H1 (cell line): ENCODE results near the gene OTOGL. TPM values are rescaled to one million over a fixed set of nuclear protein-coding genes. Genes with fewer than 3 reads are reported as not detected.

Source experiments
- CTCF ChIA-PET: fragments of 300-600 bp; sonication (Branson Sonifier 250); formaldehyde crosslinking; loops from one replicate; lab custom pipeline; 2021; ENCODE audit not compliant: partially characterized antibody; lab: Charles Lee
- POLR2A ChIA-PET: fragments of 300-600 bp; sonication (Branson Sonifier 250); formaldehyde crosslinking; loops from one replicate; lab custom pipeline; 2021; ENCODE audit warnings: inconsistent platforms; ENCODE audit not compliant: partially characterized antibody; lab: Charles Lee
- DNase-seq, 2 experiments: peaks; one replicate each; pipeline versions ENCODE4 v3.0.0 to v3.0.0-alpha.2; 2010 to 2022; ENCODE audit warnings: low spot score in 2 of 2, low read depth in 1 of 2, mixed read lengths in 1 of 2
- FAIRE-seq: peaks from 2 replicates; lab custom pipeline; 2011; peaks lifted over from hg19 to GRCh38; lab: Jason Lieb, UNC
- H2AFZ ChIP-seq: 2 replicates; pipeline ENCODE4 v1.8.1; 2012; ENCODE audit warnings: low read length, inconsistent platforms
- H2AK5ac ChIP-seq: 2 replicates; pipeline ENCODE4 v1.6.1; 2013; ENCODE audit warnings: low read depth, low read length
- H2BK120ac ChIP-seq: replicated peaks from 2 replicates; pipeline ENCODE3; 2013; ENCODE audit warnings: low read depth, low read length, inconsistent platforms
- H2BK12ac ChIP-seq: 2 replicates; pipeline ENCODE4 v1.6.1; 2013; ENCODE audit warnings: low read depth, low read length
- H2BK15ac ChIP-seq: 2 replicates; pipeline ENCODE4 v1.6.1; 2013; ENCODE audit warnings: low read length
- H2BK20ac ChIP-seq: 2 replicates; pipeline ENCODE4 v1.6.1; 2013; ENCODE audit warnings: low read length
- H2BK5ac ChIP-seq: 2 replicates; pipeline ENCODE4 v1.6.1; 2013; ENCODE audit warnings: low read depth, low read length
- H3K14ac ChIP-seq: 2 replicates; pipeline ENCODE4 v1.6.1; 2013; ENCODE audit warnings: inconsistent platforms; ENCODE audit not compliant: insufficient read length
- H3K18ac ChIP-seq: 2 replicates; pipeline ENCODE4 v1.6.1; 2013; ENCODE audit warnings: low read length; ENCODE audit errors: extremely low read depth
- H3K23ac ChIP-seq: 2 replicates; pipeline ENCODE4 v1.6.1; 2013; ENCODE audit warnings: inconsistent platforms; ENCODE audit not compliant: insufficient read length
- H3K23me2 ChIP-seq: 2 replicates; pipeline ENCODE4 v1.6.1; 2013; ENCODE audit warnings: low read depth, low read length
- H3K27ac ChIP-seq: 2 replicates; pipeline ENCODE4 v1.6.1; 2011; ENCODE audit warnings: low read depth, low read length, inconsistent platforms
- H3K27me3 ChIP-seq, 4 experiments: replicated peaks in 1 of 4; 1 replicate in 1 of 4; 2 replicates in 3 of 4; pipeline versions ENCODE4 v1.6.1 to v1.8.1; 2011 to 2013; ENCODE audit warnings: low read length in 3 of 4, mild to moderate bottlenecking in 3 of 4, inconsistent platforms in 2 of 4, mixed read lengths in 2 of 4, moderate library complexity in 1 of 4; ENCODE audit not compliant: control insufficient read depth in 3 of 4, insufficient read depth in 3 of 4; ENCODE audit errors: extremely low read depth in 1 of 4
- H3K36me3 ChIP-seq, 4 experiments: 2 replicates each; pipeline versions ENCODE4 v1.6.1 to v1.8.1; 2011 to 2013; ENCODE audit warnings: mild to moderate bottlenecking in 4 of 4, low read length in 3 of 4, moderate library complexity in 2 of 4, control low read depth in 1 of 4, inconsistent platforms in 1 of 4; ENCODE audit not compliant: insufficient read depth in 4 of 4, control insufficient read depth in 2 of 4
- H3K4ac ChIP-seq: replicated peaks from 2 replicates; pipeline ENCODE3; 2013; ENCODE audit warnings: low read length, low read depth, mixed read lengths, inconsistent platforms; ENCODE audit not compliant: insufficient read length
- H3K4me1 ChIP-seq, 4 experiments: replicated peaks in 1 of 4; 1 replicate in 1 of 4; 2 replicates in 3 of 4; pipeline versions ENCODE4 v1.6.1 to v1.8.1; 2011 to 2013; ENCODE audit warnings: low read length in 3 of 4, inconsistent platforms in 2 of 4, mixed read lengths in 1 of 4; ENCODE audit not compliant: insufficient read depth in 4 of 4, control insufficient read depth in 3 of 4
- H3K4me2 ChIP-seq, 2 experiments: 2 replicates each; pipeline versions ENCODE4 v1.6.1 to v1.8.1; 2011 to 2013; ENCODE audit warnings: low read depth in 2 of 2, low read length in 2 of 2, control low read depth in 1 of 2, inconsistent platforms in 1 of 2, mild to moderate bottlenecking in 1 of 2; ENCODE audit not compliant: insufficient read depth in 1 of 2
- H3K4me3 ChIP-seq, 4 experiments: fragments of 200-600, 300-600 bp in 1 of 4; sonication (generic), shearing (Covaris generic), sonication (Bioruptor Twin) in 1 of 4; 2 replicates each; pipeline versions ENCODE4 v1.5.1 to v1.8.1; 2011 to 2016; ENCODE audit warnings: low read length in 4 of 4, low read depth in 3 of 4, control low read depth in 2 of 4, inconsistent platforms in 2 of 4, mild to moderate bottlenecking in 2 of 4, mixed read lengths in 1 of 4, moderate library complexity in 1 of 4; ENCODE audit not compliant: insufficient read depth in 2 of 4; ENCODE audit errors: extremely low read depth in 1 of 4
- H3K56ac ChIP-seq: replicated peaks from 2 replicates; pipeline ENCODE3; 2013; ENCODE audit warnings: low read depth, mild to moderate bottlenecking, mixed read lengths, low read length, inconsistent platforms; ENCODE audit not compliant: insufficient read length
- H3K79me1 ChIP-seq: 2 replicates; pipeline ENCODE4 v1.6.1; 2013; ENCODE audit warnings: low read depth, low read length, control low read depth
- H3K79me2 ChIP-seq, 2 experiments: 2 replicates each; pipeline versions ENCODE4 v1.6.1 to v1.8.1; 2012 to 2013; ENCODE audit warnings: low read length in 2 of 2, mild to moderate bottlenecking in 2 of 2, inconsistent platforms in 1 of 2; ENCODE audit not compliant: insufficient read depth in 2 of 2, control insufficient read depth in 1 of 2
- H3K9ac ChIP-seq, 4 experiments: replicated peaks in 1 of 4; 1 replicate in 1 of 4; 2 replicates in 3 of 4; pipeline versions ENCODE4 v1.6.1 to v1.8.1; 2011 to 2013; ENCODE audit warnings: low read depth in 3 of 4, low read length in 3 of 4, control low read depth in 2 of 4, mild to moderate bottlenecking in 2 of 4, moderate library complexity in 2 of 4, inconsistent platforms in 1 of 4; ENCODE audit errors: extremely low read depth in 1 of 4
- H3K9me3 ChIP-seq, 2 experiments: 2 replicates each; pipeline versions ENCODE4 v1.6.1 to v1.8.1; 2012 to 2013; ENCODE audit warnings: mild to moderate bottlenecking in 2 of 2, moderate library complexity in 2 of 2, control low read depth in 1 of 2, inconsistent platforms in 1 of 2, low read depth in 1 of 2, low read length in 1 of 2, mixed read lengths in 1 of 2; ENCODE audit not compliant: insufficient read depth in 2 of 2
- H4K20me1 ChIP-seq, 2 experiments: replicated peaks in 1 of 2; 2 replicates each; pipeline versions ENCODE3 to v1.8.1; 2011 to 2013; ENCODE audit warnings: inconsistent platforms in 2 of 2, low read length in 2 of 2, mild to moderate bottlenecking in 1 of 2; ENCODE audit not compliant: insufficient read depth in 2 of 2, control insufficient read depth in 1 of 2
- H4K5ac ChIP-seq: 2 replicates; pipeline ENCODE4 v1.6.1; 2013; ENCODE audit warnings: low read length, low read depth, mixed read lengths, inconsistent platforms; ENCODE audit not compliant: insufficient read length
- H4K8ac ChIP-seq: 2 replicates; pipeline ENCODE4 v1.8.0; 2013; ENCODE audit warnings: mild to moderate bottlenecking, moderate library complexity, low read length, inconsistent platforms; ENCODE audit not compliant: insufficient read depth; ENCODE audit errors: extremely low read depth
- H4K91ac ChIP-seq: replicated peaks from 2 replicates; pipeline ENCODE3; 2013; ENCODE audit warnings: low read length, mixed read lengths, inconsistent platforms; ENCODE audit not compliant: insufficient read length
- CHD2 ChIP-seq: IDR thresholded peaks from 2 replicates; pipeline ENCODE4 v1.6.1; 2012; ENCODE audit warnings: low read length, improper control_type of control experiment
- EGR1 ChIP-seq: IDR thresholded peaks from 2 replicates; pipeline ENCODE4 v1.6.1; 2011; ENCODE audit warnings: low read depth, low read length, borderline replicate concordance
- POLR2AphosphoS5 ChIP-seq: IDR thresholded peaks from 2 replicates; pipeline ENCODE4 v1.6.1; 2011; ENCODE audit warnings: low read depth, low read length
- POU5F1 ChIP-seq: IDR thresholded peaks from 2 replicates; pipeline ENCODE4 v1.6.1; 2011; ENCODE audit warnings: low read depth, mild to moderate bottlenecking, low read length, moderate library complexity
- RXRA ChIP-seq: IDR thresholded peaks from 2 replicates; pipeline ENCODE4 v1.6.1; 2011; ENCODE audit warnings: low read depth, mild to moderate bottlenecking, low read length, moderate library complexity; ENCODE audit not compliant: insufficient read depth
- SUZ12 ChIP-seq: fragments of 200-600 bp; sonication (generic); IDR thresholded peaks from 2 replicates; pipeline ENCODE4 v1.6.1; 2012; ENCODE audit warnings: mild to moderate bottlenecking, inconsistent platforms, low read length, moderate library complexity, mixed read lengths
- ZNF274 ChIP-seq: IDR thresholded peaks from 2 replicates; pipeline ENCODE4 v1.7.0; 2012; ENCODE audit warnings: low read length, borderline replicate concordance; ENCODE audit errors: extremely low read depth
- WGBS, 2 experiments: shearing (Covaris generic) in 1 of 2; methylation state at CpG; one replicate each; pipeline versions ENCODE4 v1.1.6 to v1.1.7; 2013 to 2015; ENCODE audit warnings: low lambda C conversion rate in 2 of 2, mixed read lengths in 2 of 2, inconsistent platforms in 1 of 2, low coverage in 1 of 2, missing lambda C conversion rate in 1 of 2; ENCODE audit not compliant: insufficient replicate concordance in 2 of 2, insufficient coverage in 1 of 2, insufficient read length in 1 of 2; ENCODE audit errors: extremely low coverage in 1 of 2, missing lambda C conversion rate in 1 of 2; 5-methylcytosine and 5-hydroxymethylcytosine counted together
- polyA plus RNA-seq, 7 experiments: library from polyadenylated mRNA; depleted of rRNA in 3 of 7; stranded (reverse) in 5 of 7; unstranded in 2 of 7; fragments of >200 nt in 5 of 7; fragments of 200-250 nt in 2 of 7; gene quantifications; 1 replicate in 5 of 7; 2 replicates in 1 of 7; 4 replicates in 1 of 7; pipeline versions ENCODE4 v1.2.1 to v1.2.3, GENCODE V29; 2011 to 2013; ENCODE audit warnings: missing spikeins in 2 of 7, mixed read lengths in 2 of 7
- total RNA-seq: library from RNA; stranded (reverse); fragmentation: NEBNext Ultra II Directional; extraction: Animal tissue kit (Norgen Biotek cat#: 25700); gene quantifications from 2 replicates; pipeline ENCODE4 v1.2.1, GENCODE V29; 2021

Gene OTOGL
- total and polyA plus RNA-seq, 2 of the 8 experiments (the other 6 are each of a cell fraction or from before 2014, with no cell fraction given): 0.12 to 0.17 TPM

GRCh38 chr12:80143537-80143936, 44.2 kb downstream of the OTOGL start:
- no peaks in the 10 kb centered on the region for H3K79me1 ChIP-seq
- H2BK12ac ChIP-seq: no peak overlapping the region
- no peak overlapping the region for H3K4me3 ChIP-seq
- H3K27me3 ChIP-seq: no peaks in the 10 kb centered on the region
- H3K79me2 ChIP-seq: no peaks in the 10 kb centered on the region
- no peak overlapping the region for H3K56ac ChIP-seq
- no peak overlapping the region for H3K14ac ChIP-seq
- FAIRE-seq (no peak), DNase-seq (no peak)
- H3K9ac ChIP-seq: no peak overlapping the region
- H3K4ac ChIP-seq: no peak overlapping the region
- H2BK15ac ChIP-seq: no peak overlapping the region
- no peak overlapping the region for H2BK5ac ChIP-seq
- ChIA-PET CTCF (no interaction called here), POLR2A (no interaction called here)
- H4K20me1 ChIP-seq: no peaks in the 10 kb centered on the region
- no peak overlapping the region for H2AK5ac ChIP-seq
- H3K18ac ChIP-seq: no peak overlapping the region
- no peaks in the 10 kb centered on the region for H3K4me1 ChIP-seq
- H3K27ac ChIP-seq: no peak overlapping the region
- no peak overlapping the region for H2AFZ ChIP-seq
- no peaks in the 10 kb centered on the region for H3K23me2 ChIP-seq
- no peak overlapping the region for H2BK120ac ChIP-seq
- no peak overlapping the region for H4K5ac ChIP-seq
- no peak overlapping the region for H2BK20ac ChIP-seq
- 84% methylated on average over 4 of the region's 4 CpGs; no CpG with 5 or more reads in 1 of the 2 experiments for WGBS, 2 experiments
- no peaks in the 10 kb centered on the region for H3K36me3 ChIP-seq
- no peak overlapping the region for H4K91ac ChIP-seq
- H4K8ac ChIP-seq: no peak overlapping the region
- no peak for TF ChIP-seq ZNF274
- TF ChIP-seq CHD2: no peak
- TF ChIP-seq EGR1: no peak
- no peak for TF ChIP-seq POLR2AphosphoS5
- no peak for TF ChIP-seq SUZ12
- TF ChIP-seq POU5F1: no peak
- TF ChIP-seq RXRA: no peak
- TF ChIP-seq, all 59 proteins: peak for 0
- H3K9me3 ChIP-seq: no peaks in the 10 kb centered on the region
- no peak overlapping the region for H3K4me2 ChIP-seq
- H3K23ac ChIP-seq: no peak overlapping the region
